Uterus (tissue), 4 donors: ENCODE results near the gene GMDS. TPM values are rescaled to one million over a fixed set of nuclear protein-coding genes. Genes with fewer than 3 reads are reported as not detected.
"Not testable (repeated sequence)": the region's sequence is repeated elsewhere in the genome, so short reads cannot be mapped to it uniquely, and the experiment has no call there.

Experiments used
- DNase-seq, 2 donors: peaks; one replicate each; pipeline ENCODE4 v3.0.0-alpha.2; 2019 to 2020
- H3K27ac ChIP-seq, 2 donors: fragments of 200-600 bp; sonication (generic); 1 replicate in 1 of 2; 2 replicates in 1 of 2; pipeline ENCODE4 v1.5.1; 2016 to 2018
- H3K27me3 ChIP-seq, 2 donors: fragments of 200-600 bp; sonication (generic); one replicate each; pipeline ENCODE4 v1.5.1; 2018 to 2019; ENCODE audit warnings: control low read depth in 1 of 2
- H3K36me3 ChIP-seq, 2 donors: fragments of 200-600 bp; sonication (generic); one replicate each; pipeline ENCODE4 v1.5.1; 2019; ENCODE audit warnings: control low read depth in 1 of 2
- H3K4me1 ChIP-seq, 2 donors: fragments of 200-600 bp; sonication (generic); one replicate each; pipeline ENCODE4 v1.5.1; 2018 to 2019; ENCODE audit warnings: control low read depth in 1 of 2
- H3K4me3 ChIP-seq, 2 donors: fragments of 200-600 bp; sonication (generic); 1 replicate in 1 of 2; 2 replicates in 1 of 2; pipeline ENCODE4 v1.5.1; 2018 to 2019; ENCODE audit warnings: mild to moderate bottlenecking in 1 of 2
- H3K9me3 ChIP-seq, 2 donors: fragments of 200-600 bp; sonication (generic); one replicate each; pipeline ENCODE4 v1.5.1; 2019; ENCODE audit warnings: control low read depth in 1 of 2
- POLR2A ChIP-seq, 2 donors: fragments of 450-650 bp; IDR thresholded peaks; one replicate each; pipeline ENCODE4 v1.6.1; 2016; ENCODE audit warnings: antibody characterized with exemption in 2 of 2, mild to moderate bottlenecking in 1 of 2, moderate library complexity in 1 of 2
- intact Hi-C: fragments of 100-400 bp; cut with DNase I; formaldehyde crosslinking; loops from one replicate; pipeline ENCODE4 v1.15.1; 2023; ENCODE audit warnings: low total_unique reads
- total RNA-seq, 4 donors: library from RNA; depleted of rRNA in 3 of 4; stranded (reverse); fragments of >200 nt in 3 of 4; gene quantifications; one replicate each; pipeline versions ENCODE4 v1.1.0 to v1.2.4, GENCODE V29; 2014 to 2023
- TF ChIP-seq, protein P1 (sequence below), 4 experiments: fragments of 200-600 bp in 2 of 4; fragments of 450-650 bp in 2 of 4; sonication (generic) in 2 of 4; IDR thresholded peaks; one replicate each; pipeline ENCODE4 v1.5.1; 2016 to 2019; ENCODE audit warnings: antibody characterized with exemption in 4 of 4, mild to moderate bottlenecking in 2 of 4, moderate library complexity in 1 of 4
- donor health status: DM: yes; HTN: yes; CAD: no.

Gene GMDS
- total RNA-seq, 4 donors from 2014 or later: 5.3 to 17.4 (median 12.9) TPM

DNA sequence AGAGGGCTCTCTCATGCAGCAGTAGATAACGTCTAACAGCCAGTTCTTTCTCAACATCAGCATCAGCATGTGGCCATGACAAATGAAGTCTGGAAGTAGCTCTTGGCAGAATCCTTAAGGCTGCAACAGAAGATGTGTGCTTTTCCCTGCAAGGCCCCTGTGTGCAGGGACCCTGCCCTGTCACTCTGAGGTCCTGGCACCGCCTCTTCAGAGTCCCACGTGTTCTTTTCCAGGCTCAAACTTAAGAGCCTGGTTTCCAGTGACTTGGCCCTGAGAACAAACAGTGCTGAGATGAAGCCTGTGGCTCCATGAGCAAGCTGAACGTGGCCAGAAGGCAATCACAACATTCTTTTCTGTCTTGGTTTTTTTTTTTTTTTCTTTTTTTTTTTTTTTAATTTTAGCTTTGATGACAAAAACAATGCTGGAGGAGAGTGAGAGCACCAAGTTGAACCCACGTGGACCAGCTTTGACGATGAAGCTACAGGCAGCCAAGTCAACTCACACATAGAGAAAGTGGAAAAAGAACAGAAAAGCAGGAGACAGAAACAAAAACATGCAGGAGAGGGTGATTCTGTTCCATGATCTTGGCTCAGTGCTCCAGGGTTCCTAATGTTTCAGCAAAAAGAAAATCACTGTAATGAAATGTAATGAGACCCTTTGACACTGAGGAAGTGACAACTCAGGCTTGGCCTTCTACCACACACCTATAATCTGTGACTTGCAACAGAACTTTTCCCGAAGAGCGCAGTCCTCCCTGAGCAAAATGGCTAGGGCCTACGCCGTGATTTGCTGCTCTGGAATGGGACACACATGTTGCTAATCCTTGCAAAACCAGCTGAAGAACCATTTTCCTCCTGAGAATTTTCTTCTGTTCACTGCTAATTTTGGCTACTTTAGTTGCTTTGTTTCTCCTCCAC is 549.6 kb downstream of the GMDS start:
- Histone ChIP-seq H3K27me3 (no peaks in the 10 kb centered on the region), H3K36me3 (no peaks in the 10 kb centered on the region), H3K4me1 (no peaks in the 10 kb centered on the region), H3K9me3 (no peaks in the 10 kb centered on the region), H3K4me3 (no peak overlapping the region), H3K27ac (no peak overlapping the region)
- no peak for DNase-seq
- no peak for TF ChIP-seq POLR2A (IDR thresholded peaks at IDR 0.05)
- intact Hi-C loops: no loop called here

DNA sequence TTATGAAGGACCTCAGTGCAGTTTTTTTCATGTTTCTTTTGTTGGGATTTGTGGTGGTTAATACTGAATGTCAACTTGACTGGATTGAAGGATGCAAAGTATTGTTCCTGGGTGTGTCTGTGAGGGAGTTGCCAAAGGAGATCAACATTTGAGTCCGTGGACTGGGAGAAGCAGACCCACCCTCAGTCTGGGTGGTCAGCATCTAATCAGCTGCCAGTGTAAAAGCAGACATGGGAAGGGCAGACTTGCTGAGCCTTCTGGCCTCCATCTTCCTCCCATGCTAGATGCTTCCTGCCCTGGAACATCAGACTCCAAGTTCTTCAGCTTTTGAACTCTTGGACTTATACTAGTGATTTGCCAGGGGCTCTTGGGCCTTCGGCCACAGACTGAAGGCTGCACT is 553.6 kb downstream of the GMDS start:
- H3K27ac ChIP-seq, H3K4me1 ChIP-seq, H3K27me3 ChIP-seq, DNase-seq, H3K9me3 ChIP-seq, H3K36me3 ChIP-seq, intact Hi-C loops, H3K4me3 ChIP-seq: not testable (repeated sequence)

DNA sequence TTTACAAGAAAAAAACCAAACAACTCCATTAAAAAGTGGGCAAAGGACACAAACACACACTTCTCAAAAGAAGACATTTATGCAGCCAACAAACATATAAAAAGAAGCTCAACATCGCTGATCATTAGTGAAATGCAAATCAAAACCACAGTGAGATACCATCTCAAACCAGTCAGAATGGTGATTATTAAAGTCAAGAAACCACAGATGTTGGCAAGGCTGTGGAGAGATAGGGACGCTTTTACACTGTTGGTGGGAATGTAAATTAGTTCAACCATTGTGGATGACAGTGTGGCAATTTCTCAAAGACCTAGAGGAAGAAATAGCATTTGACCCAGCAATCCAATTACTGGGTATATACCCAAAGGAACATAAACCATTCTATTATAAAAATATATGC is 554.7 kb downstream of the GMDS start:
- H3K4me3 ChIP-seq, H3K27ac ChIP-seq, H3K4me1 ChIP-seq, intact Hi-C loops, H3K9me3 ChIP-seq, H3K36me3 ChIP-seq, H3K27me3 ChIP-seq, DNase-seq: not testable (repeated sequence)

DNA sequence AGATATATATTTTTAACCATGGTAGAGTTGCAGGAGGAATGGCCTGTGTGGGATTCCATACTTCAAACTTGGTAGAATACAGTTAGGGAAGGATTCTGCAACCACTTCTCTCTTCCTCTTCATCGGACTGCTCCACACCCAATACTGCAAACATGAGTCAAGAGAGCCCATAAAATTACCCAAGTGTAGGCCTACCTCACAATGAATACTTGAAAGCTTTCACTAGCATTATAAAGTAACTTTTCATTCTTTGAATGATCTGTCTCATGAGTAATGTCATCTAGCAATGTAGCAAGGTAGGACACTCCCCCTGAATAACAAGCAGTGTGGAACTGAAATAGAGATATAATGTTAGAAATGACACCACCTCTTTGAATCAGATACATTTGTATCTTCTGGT is 556.3 kb downstream of the GMDS start:
- H3K4me3 ChIP-seq: no peak overlapping the region
- no peak overlapping the region for H3K27ac ChIP-seq
- H3K27me3 ChIP-seq: no peaks in the 10 kb centered on the region
- H3K9me3 ChIP-seq: no peaks in the 10 kb centered on the region
- no peaks in the 10 kb centered on the region for H3K36me3 ChIP-seq
- TF ChIP-seq, protein P1, sequence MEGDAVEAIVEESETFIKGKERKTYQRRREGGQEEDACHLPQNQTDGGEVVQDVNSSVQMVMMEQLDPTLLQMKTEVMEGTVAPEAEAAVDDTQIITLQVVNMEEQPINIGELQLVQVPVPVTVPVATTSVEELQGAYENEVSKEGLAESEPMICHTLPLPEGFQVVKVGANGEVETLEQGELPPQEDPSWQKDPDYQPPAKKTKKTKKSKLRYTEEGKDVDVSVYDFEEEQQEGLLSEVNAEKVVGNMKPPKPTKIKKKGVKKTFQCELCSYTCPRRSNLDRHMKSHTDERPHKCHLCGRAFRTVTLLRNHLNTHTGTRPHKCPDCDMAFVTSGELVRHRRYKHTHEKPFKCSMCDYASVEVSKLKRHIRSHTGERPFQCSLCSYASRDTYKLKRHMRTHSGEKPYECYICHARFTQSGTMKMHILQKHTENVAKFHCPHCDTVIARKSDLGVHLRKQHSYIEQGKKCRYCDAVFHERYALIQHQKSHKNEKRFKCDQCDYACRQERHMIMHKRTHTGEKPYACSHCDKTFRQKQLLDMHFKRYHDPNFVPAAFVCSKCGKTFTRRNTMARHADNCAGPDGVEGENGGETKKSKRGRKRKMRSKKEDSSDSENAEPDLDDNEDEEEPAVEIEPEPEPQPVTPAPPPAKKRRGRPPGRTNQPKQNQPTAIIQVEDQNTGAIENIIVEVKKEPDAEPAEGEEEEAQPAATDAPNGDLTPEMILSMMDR (IDR thresholded peaks at IDR 0.05): no peak
- no peak for TF ChIP-seq POLR2A (IDR thresholded peaks at IDR 0.05)
- no peak for DNase-seq
- intact Hi-C loops: no loop called here
- no peaks in the 10 kb centered on the region for H3K4me1 ChIP-seq

DNA sequence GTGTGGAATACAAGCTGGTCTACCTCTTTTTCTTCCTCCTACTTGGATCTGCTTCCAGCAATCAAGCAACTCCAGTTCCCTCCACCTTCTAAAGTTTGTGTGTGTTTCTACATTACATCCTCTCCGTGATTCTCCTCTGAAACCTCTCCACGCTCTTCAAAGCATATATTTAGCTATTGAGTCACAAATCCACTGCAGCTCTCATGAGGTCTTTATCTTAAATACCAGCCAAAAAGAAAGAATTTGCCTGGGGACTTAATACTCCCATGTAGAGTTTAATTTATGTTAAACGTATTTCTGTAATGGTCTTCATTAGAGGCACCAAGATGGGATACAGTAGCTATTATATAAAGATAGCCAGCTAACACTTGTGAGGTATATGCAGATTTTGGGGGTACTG is 557.0 kb downstream of the GMDS start:
- intact Hi-C loops: no loop called here
- no peak overlapping the region for H3K27ac ChIP-seq
- no peaks in the 10 kb centered on the region for H3K4me1 ChIP-seq
- no peaks in the 10 kb centered on the region for H3K9me3 ChIP-seq
- H3K27me3 ChIP-seq: no peaks in the 10 kb centered on the region
- DNase-seq: no peak
- H3K36me3 ChIP-seq: no peaks in the 10 kb centered on the region
- H3K4me3 ChIP-seq: no peak overlapping the region
- TF ChIP-seq, protein P1 (IDR thresholded peaks at IDR 0.05): no peak
- no peak for TF ChIP-seq POLR2A (IDR thresholded peaks at IDR 0.05)

DNA sequence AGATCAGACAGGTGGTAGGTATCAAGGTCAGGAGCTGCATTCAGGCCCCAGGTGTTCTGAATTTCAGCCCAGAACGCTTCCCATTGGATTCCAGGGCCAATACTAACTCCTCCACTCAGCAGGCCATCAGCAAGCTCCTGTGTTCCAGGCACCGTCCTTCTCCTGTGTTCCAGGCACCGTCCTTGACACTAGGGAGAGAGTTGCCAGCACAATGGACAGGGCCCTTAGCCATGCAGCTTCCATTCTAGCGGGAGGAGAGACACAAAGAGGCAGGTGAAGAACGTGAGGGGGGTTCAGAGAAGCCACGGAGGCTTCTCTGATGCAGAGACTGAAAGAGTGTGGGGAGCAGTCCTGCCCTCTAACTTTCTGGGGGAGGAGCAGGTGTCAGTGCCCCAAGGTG is 558.0 kb downstream of the GMDS start:
- TF ChIP-seq POLR2A (IDR thresholded peaks at IDR 0.05): no peak
- TF ChIP-seq, protein P1 (IDR thresholded peaks at IDR 0.05): no peak
- intact Hi-C loops: no loop called here
- H3K36me3 ChIP-seq: no peaks in the 10 kb centered on the region
- H3K9me3 ChIP-seq: no peaks in the 10 kb centered on the region
- no peaks in the 10 kb centered on the region for H3K4me1 ChIP-seq
- no peak overlapping the region for H3K4me3 ChIP-seq
- H3K27me3 ChIP-seq: no peaks in the 10 kb centered on the region
- DNase-seq: no peak
- H3K27ac ChIP-seq: no peak overlapping the region
